ENCODE data around the gene HTR6.
"Not testable (repeated sequence)": the region's sequence is repeated elsewhere in the genome, so short reads cannot be mapped to it uniquely, and the experiment has no call there.

Gene HTR6

DNA sequence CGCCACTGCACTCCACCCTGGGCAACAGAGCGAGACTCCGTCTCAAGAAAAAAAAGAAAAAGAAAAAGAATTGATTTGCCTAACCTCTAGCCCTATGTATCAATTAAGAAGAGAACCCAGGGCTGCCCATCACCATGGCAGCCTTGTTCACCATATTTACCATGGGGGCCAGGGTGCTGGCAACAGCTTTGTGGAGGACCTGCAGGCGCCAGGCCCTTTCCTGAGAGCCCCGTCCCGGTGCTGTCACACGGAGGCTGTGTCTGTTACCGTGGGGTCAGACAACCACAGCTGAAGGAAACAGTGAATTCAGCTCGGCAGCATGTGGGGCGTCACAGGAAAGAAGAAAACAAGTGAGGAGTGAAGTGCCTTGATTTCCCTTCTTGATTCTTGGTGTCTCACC lies 27.1 kb upstream of the HTR6 start:
- FAIRE-seq (no peak), DNase-seq (ENCODE audit: low spot score) (no peak)

DNA sequence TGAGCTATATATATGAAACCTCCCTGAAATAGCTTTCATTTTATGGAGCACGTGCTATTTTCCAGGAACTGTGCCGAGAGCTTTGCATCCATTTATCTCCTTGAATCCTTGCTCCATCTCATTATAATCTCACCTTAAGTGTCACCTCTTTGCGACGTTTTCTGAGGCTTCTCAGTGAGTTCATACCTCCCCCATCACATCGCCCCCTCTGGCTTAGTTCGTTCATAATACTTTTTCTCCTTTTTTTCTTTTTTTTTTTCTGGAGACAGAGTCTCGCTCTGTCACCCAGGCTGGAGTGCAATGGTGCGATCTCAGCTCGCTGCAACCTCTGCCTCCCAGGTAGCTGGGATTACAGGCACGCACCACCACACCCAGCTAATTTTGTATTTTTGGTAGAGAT lies 25.4 kb upstream of the HTR6 start:
- not testable (repeated sequence) for DNase-seq (ENCODE audit: low spot score); FAIRE-seq

DNA sequence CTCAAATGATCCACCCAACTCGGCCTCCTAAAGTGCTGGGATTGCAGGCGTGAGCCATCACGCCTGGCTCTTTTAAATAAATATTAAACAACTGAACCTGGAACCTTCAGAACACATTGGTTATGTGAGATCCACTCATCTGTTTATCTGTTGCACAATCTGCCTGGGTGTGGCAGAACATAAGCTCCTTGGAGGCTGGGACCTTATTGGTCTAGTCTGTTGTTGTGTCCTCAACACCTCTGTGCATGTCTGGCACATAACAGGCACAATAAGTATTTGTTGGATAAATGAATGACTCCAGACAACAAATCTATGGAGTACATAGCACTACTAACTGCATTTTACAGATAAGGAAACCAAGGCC lies 24.7 kb upstream of the HTR6 start:
- DNase-seq (ENCODE audit: low spot score) (no peak), FAIRE-seq (no peak)

DNA sequence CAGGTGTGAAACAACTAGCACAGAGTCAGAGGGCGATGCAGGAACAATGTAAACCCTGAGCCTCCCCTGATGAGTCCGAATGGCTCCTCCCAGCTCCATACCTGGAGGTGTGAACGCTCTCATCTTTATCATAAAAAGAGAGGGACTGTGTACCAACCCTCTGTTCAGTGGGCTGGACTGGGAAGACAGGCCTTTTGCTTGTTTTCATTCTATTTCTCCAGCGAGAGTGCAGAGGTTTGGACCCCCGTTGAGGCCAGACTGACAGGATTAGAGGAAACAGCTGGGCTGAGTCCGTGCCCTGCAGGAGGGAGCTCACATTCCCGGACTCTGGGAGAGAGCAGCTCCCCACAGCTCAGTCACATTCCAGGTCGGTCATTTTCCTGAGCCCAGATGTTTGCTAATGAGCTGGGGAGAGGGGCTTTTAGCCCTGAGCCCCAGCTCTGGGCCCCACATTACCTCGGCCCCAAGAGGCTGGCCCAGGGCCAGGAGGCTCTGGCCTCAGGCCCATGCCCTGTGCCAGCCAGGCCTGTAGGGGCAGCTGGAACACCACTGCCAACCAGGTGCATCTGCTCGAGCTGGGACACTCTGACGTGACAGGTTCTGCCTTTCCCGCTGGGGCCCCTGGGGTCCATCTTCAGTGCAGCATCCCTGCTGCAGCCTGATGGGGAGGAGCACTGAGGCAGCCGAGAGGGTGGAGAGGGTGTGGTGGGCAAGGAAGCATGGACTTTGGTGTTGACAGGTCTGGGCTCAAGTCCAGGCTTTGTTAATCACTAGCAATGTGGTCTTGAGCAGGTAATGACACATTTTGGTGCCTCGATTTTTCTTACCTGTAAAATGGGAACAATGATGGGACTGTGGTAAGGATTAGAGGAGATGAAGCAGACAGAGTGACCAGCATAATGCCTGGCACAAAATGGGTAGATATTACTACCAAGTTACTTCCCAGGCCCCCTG lies 24.0 kb upstream of the HTR6 start:
- peak; percentile 60 for DNase-seq (ENCODE audit: low spot score)

DNA sequence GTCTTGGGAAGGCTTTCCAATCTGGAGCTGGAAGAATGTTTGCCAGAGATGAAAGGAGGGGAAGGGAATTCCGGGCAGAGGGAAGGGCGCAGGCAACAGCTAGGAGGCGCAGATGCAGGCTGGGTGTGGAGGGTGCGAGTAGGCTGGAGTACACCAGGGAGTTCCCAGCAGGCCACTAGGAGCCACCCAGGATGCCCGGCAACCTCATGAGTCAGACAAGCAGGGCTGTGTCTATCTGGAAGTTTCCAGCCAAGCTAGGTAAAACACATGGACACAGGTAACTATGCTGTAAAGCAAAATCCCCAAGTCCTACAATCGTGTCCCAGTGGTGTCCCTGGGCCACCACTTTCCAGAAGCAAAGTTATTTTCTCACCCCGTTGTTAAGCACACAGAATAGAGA lies 21.6 kb upstream of the HTR6 start:
- DNase-seq (ENCODE audit: low spot score): peak; percentile 72
- peak; percentile 8 for FAIRE-seq

More for the DNA sequence above, 24.0 kb upstream of the HTR6 start:
- peak; percentile 55 for FAIRE-seq

DNA sequence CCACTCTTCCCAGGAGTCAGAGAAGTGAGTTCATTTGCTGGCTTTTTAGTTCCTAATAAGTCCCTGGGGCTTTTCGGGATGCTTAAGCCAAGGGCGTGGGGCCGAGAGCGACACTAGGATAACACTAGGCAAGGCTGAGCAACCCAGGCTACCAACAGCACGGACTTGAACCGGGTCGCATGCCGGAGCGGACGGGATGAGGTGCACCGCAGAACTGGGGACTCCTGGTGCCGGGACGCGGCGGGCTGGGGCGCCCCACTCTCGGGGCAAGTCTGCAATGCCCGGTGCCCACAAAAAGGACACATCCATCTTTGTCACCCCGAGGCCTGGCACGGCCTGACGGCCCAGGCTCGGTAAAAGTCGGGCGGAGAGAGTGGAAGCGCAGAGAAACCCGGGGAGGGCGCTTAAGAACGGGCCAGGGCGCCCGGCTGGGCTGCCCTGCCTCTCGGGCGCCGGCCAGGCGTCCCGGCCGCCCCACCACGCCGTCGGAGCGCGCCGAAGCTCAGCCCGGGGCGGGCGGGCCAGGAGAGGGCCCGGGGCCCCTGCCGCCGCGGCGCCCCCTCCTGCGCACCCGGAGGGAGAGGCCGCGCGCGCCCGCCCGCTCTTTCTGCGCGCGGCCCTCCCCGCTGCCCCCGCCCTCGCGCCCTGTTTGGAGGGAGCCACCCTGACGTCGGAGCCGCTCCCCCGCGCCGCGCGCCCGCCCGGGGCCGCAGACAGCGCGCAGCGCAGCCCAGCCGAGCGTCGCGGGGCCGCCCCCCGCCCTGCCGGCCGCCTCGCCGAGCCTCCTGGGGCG lies 20.9 kb upstream of the HTR6 start, which contains the start of gene NBL1:
TSS of gene NBL1 (plus strand) at position 710 of the 793 bp plus-strand sequence. CDS start 10,720 bp downstream, outside the sequence.
- no peak for FAIRE-seq
- no peak for DNase-seq (ENCODE audit: low spot score)

DNA sequence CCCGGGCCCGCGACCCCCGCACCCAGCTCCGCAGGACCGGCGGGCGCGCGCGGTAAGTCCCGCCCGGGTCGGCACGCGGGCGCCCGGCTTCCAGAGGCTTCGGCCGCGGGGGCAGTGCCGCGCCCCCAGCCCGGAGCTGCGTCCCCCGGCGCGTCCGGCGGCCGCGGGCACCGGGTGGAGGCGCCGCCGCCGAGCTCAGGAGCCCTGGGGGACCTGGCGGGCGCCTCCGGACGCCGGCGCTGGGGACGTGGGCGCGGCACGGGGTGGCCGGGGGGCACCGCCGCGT lies 20.3 kb upstream of the HTR6 start:
- FAIRE-seq (no peak), DNase-seq (ENCODE audit: low spot score) (no peak)

DNA sequence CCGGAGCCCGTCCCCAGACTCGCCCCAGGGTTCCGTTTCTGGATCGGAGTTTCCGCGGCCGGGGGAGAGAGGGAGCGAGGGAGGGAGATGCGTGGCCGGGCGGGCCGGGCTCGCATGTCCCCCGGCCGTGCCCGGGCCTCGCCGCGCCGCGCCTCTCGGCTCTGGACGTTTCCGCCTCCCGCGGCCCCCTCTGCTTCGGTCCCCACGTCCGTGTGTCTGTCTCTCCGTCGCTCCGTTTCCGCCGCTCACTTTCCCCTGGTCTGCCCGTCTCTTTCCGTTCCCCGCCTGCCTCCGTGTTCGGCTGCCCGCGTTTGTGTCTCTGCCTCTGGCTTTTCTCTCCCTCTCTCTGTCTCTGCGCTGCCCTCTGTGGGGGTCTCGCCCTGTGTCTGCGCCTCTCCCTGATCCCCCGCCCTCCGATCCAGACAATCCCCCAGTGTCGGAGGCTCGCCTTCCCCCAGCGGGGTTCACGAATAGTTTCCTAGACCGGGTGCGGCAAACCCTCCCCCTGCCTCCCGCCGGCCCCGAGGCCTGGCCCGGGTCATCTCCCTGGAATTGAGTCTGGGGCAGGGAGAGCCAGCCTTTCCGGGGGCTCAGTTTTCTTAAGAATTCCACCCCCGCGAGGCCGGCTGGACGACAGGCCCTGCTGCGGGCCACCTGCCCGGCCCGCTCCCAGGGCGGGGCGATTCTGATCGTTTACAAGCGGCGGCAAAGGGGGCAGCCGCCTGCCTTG lies 19.8 kb upstream of the HTR6 start:
- FAIRE-seq (no peak), DNase-seq (ENCODE audit: low spot score) (peak; percentile 25)

DNA sequence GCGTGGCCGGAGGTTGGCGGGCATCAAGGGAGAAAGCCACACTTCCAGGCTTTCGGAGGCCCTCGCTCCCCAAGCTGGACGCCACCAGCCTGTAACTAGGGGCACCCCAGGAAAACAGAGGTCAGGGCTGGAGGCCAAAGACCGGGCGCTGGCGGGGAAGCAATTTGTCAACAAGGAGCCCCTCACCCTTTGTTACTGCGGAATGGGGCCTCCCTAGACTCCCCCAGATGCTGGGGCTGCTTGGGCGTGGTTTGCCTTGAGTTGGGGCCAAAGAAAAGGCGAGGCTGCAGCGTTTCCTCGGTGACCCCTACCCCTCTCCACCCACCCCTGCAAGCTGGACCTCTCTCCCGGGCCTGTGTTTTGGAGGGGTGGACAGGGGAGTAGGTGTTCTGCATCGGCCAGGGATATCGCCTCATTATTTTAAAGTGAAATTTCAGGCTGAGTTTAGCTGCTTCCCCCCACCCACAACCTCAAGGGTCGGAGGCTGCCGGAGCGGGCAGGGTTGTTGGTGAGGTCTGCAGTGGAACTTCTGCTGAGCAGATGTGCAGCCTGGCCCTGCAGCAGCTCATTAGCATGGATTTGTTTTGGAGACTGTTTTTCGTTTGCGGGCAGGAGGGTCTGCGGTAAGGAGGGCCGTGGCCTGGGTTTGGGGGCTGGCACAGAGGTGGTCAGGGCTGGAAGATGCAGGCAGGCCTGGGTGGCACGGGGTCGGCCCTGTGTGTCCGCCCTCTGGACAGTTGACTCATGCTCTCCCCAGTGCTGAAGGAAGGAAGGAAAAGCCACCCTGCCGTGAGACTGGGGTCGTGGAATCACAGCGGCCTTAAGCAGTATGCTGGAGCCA lies 19.0 kb upstream of the HTR6 start:
- DNase-seq (ENCODE audit: low spot score) (peak; percentile 27), FAIRE-seq (no peak)

DNA sequence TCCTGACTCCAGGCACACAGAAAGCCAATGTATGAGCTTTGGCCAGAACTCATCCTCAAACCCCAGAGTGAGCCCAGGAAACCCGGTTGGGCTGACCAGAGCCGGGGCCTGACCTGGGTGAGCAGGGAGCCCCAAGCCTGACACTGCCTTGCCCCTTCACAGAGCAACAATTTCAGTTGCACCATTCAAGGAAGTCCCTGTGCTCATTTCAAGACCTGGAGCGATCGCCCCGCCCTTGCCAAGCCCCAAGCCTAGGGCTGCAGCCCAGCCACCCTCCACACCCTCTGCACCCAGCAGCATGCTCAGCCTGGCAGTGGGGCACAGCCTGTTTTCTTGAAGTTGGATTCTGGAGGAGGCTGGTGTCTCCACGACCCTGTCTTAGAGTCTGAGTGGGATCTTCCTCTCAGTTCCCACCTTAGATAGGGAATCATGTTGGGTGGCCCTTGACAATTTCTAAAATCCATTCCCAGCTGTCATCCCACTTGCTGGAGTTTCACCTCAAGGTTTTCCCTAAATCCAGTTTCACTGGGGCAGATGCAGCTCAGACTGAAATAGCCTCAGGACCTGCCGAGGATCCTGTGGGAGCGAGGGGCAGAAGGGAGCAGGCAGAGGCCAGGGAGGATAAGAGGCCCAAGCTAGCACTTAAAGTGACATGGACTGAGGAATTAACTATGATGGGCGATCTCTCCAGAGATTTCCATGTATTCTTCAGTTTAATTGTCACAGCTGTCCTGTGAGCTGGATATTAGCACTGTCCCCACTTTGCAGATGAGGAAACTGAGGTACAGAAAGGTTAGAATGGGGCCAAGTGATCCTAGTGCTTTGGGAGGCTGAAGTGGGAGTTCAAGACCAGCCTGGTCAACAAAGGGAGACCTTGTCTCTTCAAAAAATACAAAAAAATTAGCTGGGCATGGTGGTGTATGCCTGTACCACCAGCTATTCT lies 18.0 kb upstream of the HTR6 start:
- FAIRE-seq: no peak
- no peak for DNase-seq (ENCODE audit: low spot score)

DNA sequence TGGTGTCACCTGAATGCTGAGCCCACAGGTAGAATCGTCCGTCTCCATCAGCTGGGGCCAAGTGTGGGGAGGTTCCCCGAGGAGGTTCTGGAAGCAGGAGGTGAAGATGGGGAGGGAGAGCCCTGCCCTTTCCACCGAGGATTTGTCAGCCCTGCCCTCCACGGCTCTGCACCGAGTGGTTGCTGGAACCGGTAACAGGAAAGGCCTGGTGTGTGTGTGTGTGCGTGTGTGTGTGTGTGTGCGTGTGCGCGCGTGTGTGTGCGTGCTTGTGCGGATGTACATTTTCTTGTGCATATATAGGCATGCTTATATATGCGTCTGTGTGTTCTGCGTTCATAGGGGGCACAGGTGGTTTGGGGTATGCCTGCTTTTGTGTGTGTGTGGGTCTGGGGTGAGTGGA lies 17.0 kb upstream of the HTR6 start:
- FAIRE-seq (no peak), DNase-seq (ENCODE audit: low spot score) (no peak)

DNA sequence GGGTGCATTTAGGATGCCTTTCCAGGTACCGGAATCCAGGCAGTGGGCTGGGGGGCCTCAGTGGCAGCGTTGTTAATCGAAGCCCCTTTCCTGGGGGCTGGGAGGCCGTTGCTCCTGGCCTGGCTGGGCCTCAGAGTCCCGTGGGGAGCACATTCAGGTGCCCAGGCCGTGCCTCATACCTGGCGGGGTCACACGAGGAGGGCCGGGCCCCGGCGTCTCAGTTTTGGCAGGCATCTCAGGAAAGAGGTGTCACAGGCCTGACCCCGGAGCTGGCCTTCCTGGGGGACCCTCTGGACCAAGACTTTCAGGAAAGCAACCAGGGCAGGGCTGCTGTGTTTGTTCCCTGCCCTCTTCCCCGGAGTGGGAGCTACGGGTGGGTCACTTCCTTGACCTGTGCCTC lies 16.4 kb upstream of the HTR6 start:
- no peak for FAIRE-seq
- no peak for DNase-seq (ENCODE audit: low spot score)

DNA sequence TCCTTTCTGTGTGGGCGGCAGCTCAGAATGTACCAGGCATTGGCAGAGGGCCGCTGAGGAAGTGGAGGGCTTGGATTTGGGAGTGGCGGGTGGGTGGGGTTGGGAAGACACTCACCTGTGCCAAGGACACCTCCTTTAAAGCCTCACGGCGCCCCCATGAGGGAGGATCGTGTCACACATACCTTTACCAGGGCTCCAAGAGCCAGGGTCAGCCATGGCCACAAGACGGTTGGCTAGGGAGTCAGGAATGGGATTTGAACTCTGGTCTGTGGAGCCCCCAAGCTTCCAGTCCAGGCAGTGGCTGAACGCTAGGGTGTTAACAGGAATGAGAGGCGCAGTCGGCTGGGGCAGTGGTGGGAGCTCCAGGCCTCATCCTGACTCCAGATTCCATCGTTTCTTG lies 16.0 kb upstream of the HTR6 start:
- FAIRE-seq (no peak), DNase-seq (ENCODE audit: low spot score) (no peak)

DNA sequence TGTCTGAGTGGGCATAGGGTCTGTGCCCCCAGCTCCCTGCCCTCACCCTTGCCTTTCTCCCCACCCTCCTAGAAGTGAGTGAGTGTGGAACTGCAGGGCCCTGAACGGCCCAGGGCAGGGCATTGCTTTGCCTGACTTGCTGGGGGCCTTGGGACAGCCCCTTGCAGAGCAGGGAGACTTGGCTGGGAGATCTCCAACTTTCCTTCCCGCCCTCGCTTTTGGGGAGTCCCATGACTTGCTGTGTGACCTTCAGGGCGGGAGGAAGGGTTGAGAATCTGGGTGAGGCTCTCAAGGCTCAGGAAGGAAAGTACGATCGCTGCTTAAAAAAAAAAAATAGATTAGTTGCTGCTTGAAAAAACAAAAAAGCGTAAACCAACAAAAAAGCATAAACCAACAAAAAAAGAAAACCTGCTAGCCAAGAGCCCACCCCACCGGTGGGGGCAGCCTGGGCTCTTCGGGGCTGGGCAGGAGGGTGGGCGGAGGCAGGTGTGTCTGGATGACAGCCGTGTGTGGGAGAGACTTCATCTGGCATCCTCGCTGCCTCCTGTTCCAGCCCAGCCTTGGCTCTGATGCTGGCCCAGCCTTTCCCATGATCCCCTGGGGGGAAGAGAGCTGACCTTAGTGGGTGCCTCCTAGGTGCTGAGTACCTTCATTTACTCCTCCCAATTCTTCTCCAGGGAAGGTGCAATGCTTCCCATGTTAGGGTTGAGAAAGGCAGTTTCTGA lies 14.1 kb upstream of the HTR6 start:
- DNase-seq (ENCODE audit: low spot score): no peak
- FAIRE-seq: no peak

DNA sequence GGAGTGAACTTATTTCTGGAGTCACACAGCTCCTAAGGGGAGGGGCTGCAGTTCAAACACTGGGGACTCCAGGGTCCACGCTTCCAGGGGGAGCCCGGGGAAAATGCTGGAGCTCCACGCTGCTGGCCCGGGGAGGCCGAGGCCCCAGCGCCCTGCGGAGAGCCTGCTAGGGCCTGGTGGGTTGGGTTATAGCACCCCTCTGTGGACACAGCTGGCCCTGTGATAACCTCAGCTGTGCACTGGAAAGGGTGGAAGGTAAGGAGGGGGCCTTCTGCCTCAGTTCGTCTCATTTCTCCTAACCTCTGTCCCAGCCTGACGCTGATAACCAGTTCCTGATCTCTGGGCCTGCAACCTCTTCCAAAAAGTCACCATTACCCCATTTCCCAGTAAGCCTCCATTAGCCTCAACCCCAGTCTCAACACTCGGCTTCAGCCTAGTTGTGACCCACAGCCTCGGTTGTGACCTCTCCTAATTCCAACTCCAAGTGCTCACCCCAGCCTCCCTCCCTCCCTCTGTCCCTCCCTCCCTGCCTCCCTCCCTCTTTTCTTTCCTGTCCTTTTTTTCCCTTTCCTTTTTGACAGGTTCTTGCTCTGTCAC lies 13.4 kb upstream of the HTR6 start:
- DNase-seq (ENCODE audit: low spot score) (no peak), FAIRE-seq (no peak)

DNA sequence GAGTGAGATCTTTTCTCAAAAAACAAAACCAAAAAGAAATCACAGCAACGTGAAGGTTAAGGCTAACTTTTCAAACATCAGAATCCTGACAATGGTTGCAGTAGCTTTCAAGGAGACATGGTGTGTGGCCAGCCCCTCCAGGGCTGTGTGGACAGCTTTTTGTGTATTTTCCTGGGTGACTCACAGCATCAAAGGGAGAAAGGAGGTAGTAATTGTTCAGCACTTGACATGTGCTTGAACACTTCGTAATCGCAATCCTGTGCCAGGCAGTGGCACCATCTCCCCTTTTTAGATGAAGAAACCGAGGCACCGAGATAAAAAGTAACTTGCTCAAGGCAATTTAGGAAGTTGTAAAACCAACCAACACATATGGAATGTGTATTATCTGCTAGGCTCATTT lies 10.3 kb upstream of the HTR6 start:
- DNase-seq (ENCODE audit: low spot score) (no peak), FAIRE-seq (no peak)

DNA sequence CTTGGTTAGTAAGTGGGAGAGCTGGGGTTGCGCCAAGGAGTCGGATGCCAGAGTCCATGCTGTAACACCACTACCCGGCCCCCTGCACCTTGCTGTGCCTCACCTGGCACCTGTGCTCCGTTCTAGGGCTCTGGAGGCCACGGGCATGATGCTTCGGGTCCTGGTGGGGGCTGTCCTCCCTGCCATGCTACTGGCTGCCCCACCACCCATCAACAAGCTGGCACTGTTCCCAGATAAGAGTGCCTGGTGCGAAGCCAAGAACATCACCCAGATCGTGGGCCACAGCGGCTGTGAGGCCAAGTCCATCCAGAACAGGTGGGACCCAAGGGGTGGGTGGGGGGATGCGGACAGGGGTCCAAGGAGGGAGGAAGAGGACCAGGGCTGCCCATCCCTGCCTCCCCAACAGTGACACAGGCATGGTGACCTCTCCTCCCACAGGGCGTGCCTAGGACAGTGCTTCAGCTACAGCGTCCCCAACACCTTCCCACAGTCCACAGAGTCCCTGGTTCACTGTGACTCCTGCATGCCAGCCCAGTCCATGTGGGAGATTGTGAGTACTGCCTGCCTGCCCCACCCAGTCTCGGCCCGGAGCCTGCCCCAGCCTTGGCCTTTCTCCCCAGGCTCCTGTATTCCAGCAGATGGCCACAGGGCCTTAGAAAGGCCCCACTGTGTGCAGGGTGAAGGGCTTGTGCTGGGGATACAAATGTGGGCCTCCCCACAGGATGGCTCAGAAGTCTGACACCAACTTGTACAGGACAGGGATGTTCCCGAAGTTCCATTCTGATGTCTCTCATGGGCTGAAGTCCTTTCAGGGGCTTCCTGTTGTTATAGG lies 9.6 kb upstream of the HTR6 start:
- no peak for DNase-seq (ENCODE audit: low spot score)
- FAIRE-seq: no peak

DNA sequence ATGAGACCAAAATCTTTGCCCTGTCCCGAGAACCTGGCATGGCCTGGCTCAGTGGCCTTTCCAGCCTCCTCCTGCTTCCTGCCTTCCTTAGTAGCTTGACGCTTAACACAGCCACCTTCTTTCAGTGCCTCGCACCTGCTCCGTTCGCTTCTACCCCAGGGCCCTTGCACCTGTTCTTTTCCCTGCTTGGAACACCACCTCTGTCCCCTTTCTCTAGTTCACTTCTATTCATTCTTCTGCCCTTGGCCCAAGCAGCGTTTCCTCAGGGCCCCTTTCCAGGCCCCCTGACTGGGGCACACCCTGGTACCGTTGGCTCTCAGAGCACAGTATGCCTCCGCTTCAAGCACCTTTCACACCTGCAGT lies 9.0 kb upstream of the HTR6 start:
- FAIRE-seq: no peak
- DNase-seq (ENCODE audit: low spot score): no peak
